HG03571 (cell line): ENCODE measurements around the gene PRR33.

Experiments
- ATAC-seq: cut with Tn5 transposase; IDR thresholded peaks from one replicate; pipeline ENCODE4 v1.9.1; 2021; ENCODE audit not compliant: unreplicated experiment

Gene PRR33

GRCh38 chr11:1917523-1918435 lies 26.1 kb upstream of the PRR33 start:
- no peak for ATAC-seq

GRCh38 chr11:1916986-1917522 lies 25.4 kb upstream of the PRR33 start:
- no peak for ATAC-seq

- no peak for ATAC-seq
These were observed 24.7 kb upstream of the PRR33 start for GRCh38 chr11:1916132-1916985.

- no peak for ATAC-seq
These were observed 24.1 kb upstream of the PRR33 start for GRCh38 chr11:1915795-1916131.

- no peak for ATAC-seq
These were observed 21.8 kb upstream of the PRR33 start for GRCh38 chr11:1913271-1914060.

GRCh38 chr11:1912289-1912878 lies 20.7 kb upstream of the PRR33 start:
- no peak for ATAC-seq

GRCh38 chr11:1909524-1909923 lies 17.8 kb upstream of the PRR33 start:
- ATAC-seq, result no peak

GRCh38 chr11:1908618-1909017 lies 16.9 kb upstream of the PRR33 start:
- no peak for ATAC-seq

GRCh38 chr11:1906611-1907423 lies 15.1 kb upstream of the PRR33 start:
- no peak for ATAC-seq

- ATAC-seq, result no peak
These were observed 14.5 kb upstream of the PRR33 start for GRCh38 chr11:1906181-1906580.

GRCh38 chr11:1899686-1900085 lies 8.0 kb upstream of the PRR33 start:
- no peak for ATAC-seq

GRCh38 chr11:1899090-1899489 lies 7.4 kb upstream of the PRR33 start:
- no peak for ATAC-seq

- ATAC-seq, result no peak
These were observed 5.2 kb upstream of the PRR33 start for GRCh38 chr11:1896923-1897322.

- ATAC-seq, result no peak
These were observed 4.8 kb upstream of the PRR33 start for GRCh38 chr11:1896468-1896867.

- no peak for ATAC-seq
These were observed 3.1 kb upstream of the PRR33 start for GRCh38 chr11:1894759-1895158.

GRCh38 chr11:1893581-1894359 lies 2.1 kb upstream of the PRR33 start:
- ATAC-seq, result no peak

GRCh38 chr11:1892558-1892957 lies 863 bp upstream of the PRR33 start:
- no peak for ATAC-seq

GRCh38 chr11:1892116-1892515 lies 421 bp upstream of the PRR33 start:
- ATAC-seq, result no peak
